AG04449 (cell line): ENCODE results near the gene VGLL4.

ENCODE experiments used
- CTCF ChIA-PET: fragments of 350-600 bp; formaldehyde crosslinking; extraction: SDS; loops from one replicate; lab custom pipeline; 2021; ENCODE audit warnings: antibody characterized with exemption; lab: Yijun Ruan, JAX
- POLR2A ChIA-PET: fragments of 400-600, 350-600 bp; formaldehyde crosslinking; extraction: SDS; loops from one replicate; lab custom pipeline; 2020; ENCODE audit warnings: antibody characterized with exemption, inconsistent platforms; lab: Yijun Ruan, JAX
- DNase-seq: peaks from one replicate; pipeline ENCODE4 v3.0.0-alpha.2; 2010; ENCODE audit warnings: low read depth, low spot score
- H3K4me3 ChIP-seq: 2 replicates; pipeline ENCODE4 v1.5.1; 2011; ENCODE audit warnings: low read depth, mild to moderate bottlenecking, control low read depth, low read length
- CTCF ChIP-seq: IDR thresholded peaks from one replicate; pipeline ENCODE4 v1.5.1; 2011; ENCODE audit warnings: mild to moderate bottlenecking, moderate library complexity, low read length, control low read depth, inconsistent platforms; ENCODE audit not compliant: insufficient read depth; ENCODE audit errors: missing control alignments

Gene VGLL4

GRCh38 chr3:11555881-11556633 lies 87.7 kb downstream of the VGLL4 start:
- POLR2A ChIA-PET: interaction anchor here (1.1 kb wide), 1 partner anchor 95 kb away, joined by 4 read pairs; no protein-coding TSS in a partner anchor
- no peak for TF ChIP-seq CTCF

GRCh38 chr3:11555211-11555782 lies 88.4 kb downstream of the VGLL4 start:
- H3K4me3 ChIP-seq: no peak overlapping the region
- CTCF ChIA-PET: interaction anchor here (1.2 to 6.4 kb wide), 3 partner anchors 21 to 175 kb away, joined by 3 to 48 read pairs (median 4); no protein-coding TSS in a partner anchor
- no peak for DNase-seq
- POLR2A ChIA-PET: interaction anchor here (0.6 to 1.1 kb wide), 3 partner anchors 13 to 96 kb away, joined by 3 to 4 read pairs (median 3); no protein-coding TSS in a partner anchor
- no peak for TF ChIP-seq CTCF

More at GRCh38 chr3:11555881-11556633, 87.7 kb downstream of the VGLL4 start:
- DNase-seq: no peak
- no peak overlapping the region for H3K4me3 ChIP-seq
- CTCF ChIA-PET: interaction anchor here (1.0 to 6.4 kb wide), 4 partner anchors 22 to 248 kb away, joined by 3 to 48 read pairs (median 7); no protein-coding TSS in a partner anchor

- H3K4me3 ChIP-seq: no peak overlapping the region
- no peak for TF ChIP-seq CTCF
- ChIA-PET CTCF (interaction anchor here (1.3 to 6.4 kb wide), 2 partner anchors 96 to 175 kb away, joined by 4 to 48 read pairs; no protein-coding TSS in a partner anchor), POLR2A (interaction anchor here (0.8 kb wide), 1 partner anchor 83 kb away, joined by 3 read pairs; no protein-coding TSS in a partner anchor)
- DNase-seq: no peak
These were observed 89.0 kb downstream of the VGLL4 start for GRCh38 chr3:11554666-11555065.

- ChIA-PET POLR2A (interaction anchor here (0.8 kb wide), 1 partner anchor 83 kb away, joined by 3 read pairs; no protein-coding TSS in a partner anchor), CTCF (interaction anchor here (1.0 to 6.4 kb wide), 4 partner anchors 95 to 250 kb away, joined by 3 to 48 read pairs (median 4); no protein-coding TSS in a partner anchor)
These were observed 89.5 kb downstream of the VGLL4 start for GRCh38 chr3:11554236-11554610.

GRCh38 chr3:11553436-11554235 lies 90.1 kb downstream of the VGLL4 start:
- TF ChIP-seq CTCF: no peak
- H3K4me3 ChIP-seq: no peak overlapping the region
- ChIA-PET CTCF (interaction anchor here (1.0 to 6.4 kb wide), 3 partner anchors 96 to 250 kb away, joined by 3 to 48 read pairs (median 3); no protein-coding TSS in a partner anchor), POLR2A (no interaction called here)
- DNase-seq: no peak

More at GRCh38 chr3:11554236-11554610, 89.5 kb downstream of the VGLL4 start:
- H3K4me3 ChIP-seq: no peak overlapping the region
- no peak for TF ChIP-seq CTCF
- no peak for DNase-seq
